Measurements from ENCODE around the gene TOMM7. TPM values are rescaled to one million over a fixed set of nuclear protein-coding genes. Genes with fewer than 3 reads are reported as not detected.

Gene TOMM7
- total RNA-seq, 1 donor from 2014 or later, result 65.1 TPM

DNA sequence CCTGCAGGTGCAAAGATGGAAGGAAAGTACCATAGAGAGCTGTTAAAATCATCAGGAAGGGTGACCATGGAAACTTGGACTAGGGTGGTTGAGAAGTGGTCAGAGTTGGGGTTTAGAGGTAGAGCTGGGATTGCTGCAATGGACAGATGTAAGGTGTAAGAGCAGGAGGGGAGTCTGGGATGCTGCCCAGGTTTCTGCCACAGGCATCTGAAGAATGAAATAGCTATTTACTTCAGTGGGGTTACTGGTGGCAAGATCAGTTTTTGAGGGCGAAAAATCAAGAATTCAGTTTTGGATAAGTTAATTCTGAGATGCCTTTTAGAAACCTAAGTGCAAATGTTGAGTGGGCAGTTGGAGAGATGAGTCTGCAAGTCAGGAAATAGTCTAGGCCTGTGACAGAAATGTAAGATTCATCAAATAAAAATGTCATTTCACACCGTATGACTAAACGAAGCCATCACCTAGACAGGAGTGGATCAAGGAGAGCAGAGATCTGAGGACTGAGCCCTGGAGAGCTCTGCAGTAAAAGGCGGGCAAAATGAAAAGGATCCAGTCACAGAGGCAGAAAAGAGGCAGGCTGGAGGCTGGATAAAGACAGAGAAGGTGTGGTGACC lies 22.7 kb upstream of the TOMM7 start:
- Histone ChIP-seq H3K27ac (no peak overlapping the region), H3K4me1 (no peaks in the 10 kb centered on the region), H3K36me3 (no peaks in the 10 kb centered on the region), H3K27me3 (no peaks in the 10 kb centered on the region), H3K4me3 (no peak overlapping the region), H3K9me3 (no peaks in the 10 kb centered on the region)
- TF ChIP-seq, protein P1, sequence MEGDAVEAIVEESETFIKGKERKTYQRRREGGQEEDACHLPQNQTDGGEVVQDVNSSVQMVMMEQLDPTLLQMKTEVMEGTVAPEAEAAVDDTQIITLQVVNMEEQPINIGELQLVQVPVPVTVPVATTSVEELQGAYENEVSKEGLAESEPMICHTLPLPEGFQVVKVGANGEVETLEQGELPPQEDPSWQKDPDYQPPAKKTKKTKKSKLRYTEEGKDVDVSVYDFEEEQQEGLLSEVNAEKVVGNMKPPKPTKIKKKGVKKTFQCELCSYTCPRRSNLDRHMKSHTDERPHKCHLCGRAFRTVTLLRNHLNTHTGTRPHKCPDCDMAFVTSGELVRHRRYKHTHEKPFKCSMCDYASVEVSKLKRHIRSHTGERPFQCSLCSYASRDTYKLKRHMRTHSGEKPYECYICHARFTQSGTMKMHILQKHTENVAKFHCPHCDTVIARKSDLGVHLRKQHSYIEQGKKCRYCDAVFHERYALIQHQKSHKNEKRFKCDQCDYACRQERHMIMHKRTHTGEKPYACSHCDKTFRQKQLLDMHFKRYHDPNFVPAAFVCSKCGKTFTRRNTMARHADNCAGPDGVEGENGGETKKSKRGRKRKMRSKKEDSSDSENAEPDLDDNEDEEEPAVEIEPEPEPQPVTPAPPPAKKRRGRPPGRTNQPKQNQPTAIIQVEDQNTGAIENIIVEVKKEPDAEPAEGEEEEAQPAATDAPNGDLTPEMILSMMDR (IDR thresholded peaks at IDR 0.05), result no peak
- no peak for DNase-seq (ENCODE audit: low spot score in 2 of 2)
- intact Hi-C loops (cut with DNase I), result no loop called here

DNA sequence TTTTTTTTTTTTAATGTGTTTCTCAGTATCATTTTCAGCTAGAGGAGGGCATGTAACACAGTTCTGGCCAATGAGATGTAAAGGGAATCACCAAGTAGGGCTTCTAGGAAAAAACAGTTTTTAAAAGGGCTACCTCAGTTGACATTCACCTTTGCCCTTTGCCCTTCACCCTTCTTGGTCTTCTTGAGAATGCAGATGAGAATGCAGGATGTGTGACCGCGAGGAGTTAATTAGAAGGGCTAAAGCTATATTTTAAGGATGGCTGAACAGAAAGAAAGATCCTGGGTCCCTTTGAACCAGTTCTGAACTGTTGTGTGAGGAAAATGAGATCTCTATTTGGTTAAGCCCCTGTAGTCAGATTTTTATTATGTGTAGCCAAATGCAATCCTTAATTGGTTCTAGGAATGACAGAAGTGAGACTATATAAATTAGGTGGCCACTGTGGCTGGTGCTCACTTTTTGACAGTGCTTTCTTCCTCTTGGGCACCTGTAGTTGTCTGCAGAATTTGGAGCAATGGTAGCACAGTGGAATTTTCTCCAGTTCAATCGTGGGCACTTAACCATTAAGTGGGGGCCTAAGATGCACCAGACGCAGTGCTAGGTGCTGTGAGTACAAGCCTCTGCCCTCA lies 21.1 kb upstream of the TOMM7 start:
- Histone ChIP-seq H3K36me3 (no peaks in the 10 kb centered on the region), H3K4me3 (no peak overlapping the region), H3K27ac (no peak overlapping the region), H3K27me3 (no peaks in the 10 kb centered on the region), H3K9me3 (no peaks in the 10 kb centered on the region), H3K4me1 (no peaks in the 10 kb centered on the region)
- intact Hi-C loops (cut with DNase I), result no loop called here
- DNase-seq (ENCODE audit: low spot score in 2 of 2), result no peak
- TF ChIP-seq, protein P1 (IDR thresholded peaks at IDR 0.05), result no peak

DNA sequence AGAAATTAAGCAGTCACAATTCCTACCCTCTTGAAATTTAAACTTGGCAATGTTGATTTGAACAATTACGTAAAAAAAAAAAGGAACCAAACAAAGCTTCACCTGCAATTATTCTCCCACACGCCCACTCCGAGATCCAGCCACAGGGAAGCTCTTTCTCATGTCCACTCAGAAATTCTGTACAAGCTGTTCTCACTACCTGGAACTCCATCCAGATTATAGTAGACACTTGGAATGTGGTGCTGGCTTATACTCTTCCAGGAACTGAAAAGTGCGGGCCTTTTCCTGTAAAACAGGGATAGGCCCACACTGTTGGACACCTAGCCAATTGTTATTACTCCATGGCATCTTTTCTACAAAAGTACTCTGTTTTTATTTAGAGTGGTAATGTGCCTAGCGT lies 20.3 kb upstream of the TOMM7 start:
- intact Hi-C loops (cut with DNase I), result no loop called here
- H3K27ac ChIP-seq, result no peak overlapping the region

DNA sequence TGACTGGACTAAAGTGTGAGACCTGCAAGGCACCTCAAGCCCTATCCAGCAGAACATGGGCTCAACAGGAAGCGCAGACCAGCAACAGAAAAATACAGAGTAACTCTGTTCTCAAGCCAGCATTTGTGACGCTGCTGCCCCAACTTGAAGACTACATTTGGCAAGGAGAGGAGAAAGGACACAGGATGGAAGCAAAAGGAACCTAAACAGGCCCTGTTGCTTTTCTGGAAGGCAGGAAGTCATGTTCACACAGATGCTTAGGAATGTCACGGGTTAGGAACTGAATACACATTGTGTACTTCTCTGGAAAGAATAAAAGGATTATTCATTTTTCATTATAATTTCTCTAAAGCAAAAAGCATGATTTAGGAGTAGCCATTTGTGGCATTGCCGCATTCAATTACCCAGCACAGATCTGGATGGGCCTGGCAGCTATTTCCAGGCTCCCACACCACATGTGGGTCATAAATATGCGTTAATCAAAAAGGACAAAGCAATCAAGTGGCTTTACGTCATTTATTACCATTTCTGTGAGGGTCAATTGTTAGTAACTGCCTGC lies 19.8 kb upstream of the TOMM7 start:
- intact Hi-C loops (cut with DNase I), result no loop called here
- Histone ChIP-seq H3K36me3 (no peaks in the 10 kb centered on the region), H3K4me3 (no peak overlapping the region), H3K9me3 (no peaks in the 10 kb centered on the region), H3K27me3 (no peaks in the 10 kb centered on the region), H3K4me1 (no peaks in the 10 kb centered on the region), H3K27ac (no peak overlapping the region)
- TF ChIP-seq, protein P1 (IDR thresholded peaks at IDR 0.05), result no peak
- DNase-seq (ENCODE audit: low spot score in 2 of 2), result no peak

More for the DNA sequence above, 20.3 kb upstream of the TOMM7 start:
- H3K27me3 ChIP-seq, result no peaks in the 10 kb centered on the region
- DNase-seq (ENCODE audit: low spot score in 2 of 2), result no peak
- no peak overlapping the region for H3K4me3 ChIP-seq
- H3K9me3 ChIP-seq, result no peaks in the 10 kb centered on the region
- TF ChIP-seq, protein P1 (IDR thresholded peaks at IDR 0.05), result no peak
- no peaks in the 10 kb centered on the region for H3K36me3 ChIP-seq
- H3K4me1 ChIP-seq, result no peaks in the 10 kb centered on the region

DNA sequence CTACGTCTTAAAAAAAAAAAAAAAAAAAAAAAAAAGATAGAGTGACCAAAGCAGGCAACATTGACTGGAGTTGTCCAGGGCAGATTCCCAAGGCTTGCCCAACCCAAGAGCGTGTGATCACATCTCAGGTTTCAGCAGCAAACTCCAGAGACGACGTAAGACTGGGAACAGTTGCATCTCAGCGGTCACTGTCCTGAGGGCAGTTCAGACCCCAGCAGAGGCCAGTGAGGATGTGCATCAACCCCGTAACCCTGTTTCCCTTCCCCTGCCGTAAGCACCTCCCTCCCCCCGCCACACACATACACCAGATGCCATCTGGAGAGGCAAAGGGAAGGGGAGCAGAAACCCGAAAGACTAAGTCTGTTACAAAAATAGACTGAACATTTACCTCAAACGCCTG lies 19.3 kb upstream of the TOMM7 start:
- H3K36me3 ChIP-seq, result no peaks in the 10 kb centered on the region
- H3K4me3 ChIP-seq, result no peak overlapping the region
- TF ChIP-seq, protein P1 (IDR thresholded peaks at IDR 0.05), result no peak
- intact Hi-C loops (cut with DNase I), result no loop called here
- DNase-seq (ENCODE audit: low spot score in 2 of 2), result no peak
- no peaks in the 10 kb centered on the region for H3K9me3 ChIP-seq
- no peaks in the 10 kb centered on the region for H3K27me3 ChIP-seq
- no peaks in the 10 kb centered on the region for H3K4me1 ChIP-seq
- no peak overlapping the region for H3K27ac ChIP-seq

All from ascending aorta (tissue), 2 donors.